Adrenal gland (tissue), 12 donors: ENCODE measurements around the gene DYRK1A. TPM values are rescaled to one million over a fixed set of nuclear protein-coding genes. Genes with fewer than 3 reads are reported as not detected.
"Not testable (repeated sequence)": the region's sequence is repeated elsewhere in the genome, so short reads cannot be mapped to it uniquely, and the experiment has no call there.

Source experiments
- DNase-seq, 7 donors: peaks; one replicate each; pipeline ENCODE4 v3.0.0-alpha.2; 2019 to 2020
- H3K27ac ChIP-seq, 5 donors: fragments of 200-600 bp; sonication (generic) in 4 of 5; 1 replicate in 3 of 5; 2 replicates in 2 of 5; pipeline versions ENCODE4 v1.5.1 to v1.8.0; 2016 to 2020; ENCODE audit warnings: mild to moderate bottlenecking in 1 of 5
- H3K27me3 ChIP-seq: fragments of 200-600 bp; 2 replicates; pipeline ENCODE4 v1.8.0; 2021
- H3K36me3 ChIP-seq, 2 donors: fragments of 200-600 bp; replicated peaks in 1 of 2; 1 replicate in 1 of 2; 2 replicates in 1 of 2; pipeline versions ENCODE4 v1.5.1 to v1.8.0; 2018 to 2022
- H3K4me1 ChIP-seq, 2 donors: fragments of 200-600 bp; replicated peaks in 1 of 2; 1 replicate in 1 of 2; 2 replicates in 1 of 2; pipeline versions ENCODE4 v1.5.1 to v1.8.0; 2018 to 2021
- H3K4me3 ChIP-seq, 4 donors: fragments of 200-600 bp; sonication (generic) in 3 of 4; one replicate each; pipeline ENCODE4 v1.5.1; 2016 to 2018
- H3K9me3 ChIP-seq, 3 donors: fragments of 200-600 bp; sonication (generic) in 1 of 3; replicated peaks in 1 of 3; 1 replicate in 2 of 3; 2 replicates in 1 of 3; pipeline versions ENCODE4 v1.5.1 to v1.8.0; 2016 to 2021
- POLR2A ChIP-seq, 2 donors: fragments of 450-650 bp; IDR thresholded peaks; one replicate each; pipeline ENCODE4 v1.6.1; 2017; ENCODE audit warnings: antibody characterized with exemption in 2 of 2, mild to moderate bottlenecking in 2 of 2, moderate library complexity in 1 of 2
- WGBS, 4 donors: extraction: QIAGEN DNeasy Blood & Tissue Kit in 2 of 4; methylation state at CpG; one replicate each; pipeline versions ENCODE4 v1.1.5 to v1.1.7; 2013 to 2017; 5-methylcytosine and 5-hydroxymethylcytosine counted together
- intact Hi-C, 2 donors: fragments of 100-400 bp; cut with DNase I; formaldehyde crosslinking; loops; one replicate each; pipeline versions ENCODE4 v1.14.1 to v1.15.0; 2022 to 2023
- polyA plus RNA-seq, 3 donors: library from polyadenylated mRNA; stranded (reverse); fragments of 200-250 nt in 2 of 3; fragments of 350-450 nt in 1 of 3; fragmentation: Illumina TruSeq in 1 of 3; extraction: RNeasy Lipid Tissue Mini Kit (QIAGEN cat#74804) in 1 of 3; gene quantifications; one replicate each; pipeline ENCODE4 v1.2.3, GENCODE V29; 2013 to 2014
- total RNA-seq, 9 donors: library from RNA; depleted of rRNA in 4 of 9; stranded (reverse); fragments of >200 nt in 4 of 9; fragments of 120-200 nt in 1 of 9; fragmentation: NEBNext Ultra II Directional in 1 of 9; extraction: Animal tissue kit (Norgen Biotek cat#: 25700) in 1 of 9; gene quantifications; one replicate each; pipeline versions ENCODE4 v1.1.0 to v1.2.4, GENCODE V29; 2013 to 2023
- TF ChIP-seq, protein P1 (sequence below), 6 experiments: fragments of 450-650 bp in 4 of 6; fragments of 200-600 bp in 2 of 6; sonication (generic) in 1 of 6; IDR thresholded peaks; 1 replicate in 5 of 6; 2 replicates in 1 of 6; pipeline versions ENCODE4 v1.5.1 to v1.8.0; 2016 to 2021; ENCODE audit warnings: antibody characterized with exemption in 6 of 6, mild to moderate bottlenecking in 2 of 6, moderate library complexity in 1 of 6
- donor health status: healthy with polysubstance abuse.
- donor health status: Bipolar disorder and iron deficiency.
- donor health status: DM: yes; HTN: yes; CAD: no.
- donor health status: DM: no; HTN: no; CAD: no.
- donor health status: DM: no; HTN: no; CAD: no.
- donor health status: DM: yes; HTN: yes; CAD: no.

DYRK1A gene
- total and polyA plus RNA-seq, 12 donors, result 23.6 to 92.3 (median 57.7) TPM

GRCh38 chr21:37521658-37522057 lies 155.1 kb downstream of the DYRK1A start:
- no peak for TF ChIP-seq POLR2A (IDR thresholded peaks at IDR 0.05)
- TF ChIP-seq, protein P1, sequence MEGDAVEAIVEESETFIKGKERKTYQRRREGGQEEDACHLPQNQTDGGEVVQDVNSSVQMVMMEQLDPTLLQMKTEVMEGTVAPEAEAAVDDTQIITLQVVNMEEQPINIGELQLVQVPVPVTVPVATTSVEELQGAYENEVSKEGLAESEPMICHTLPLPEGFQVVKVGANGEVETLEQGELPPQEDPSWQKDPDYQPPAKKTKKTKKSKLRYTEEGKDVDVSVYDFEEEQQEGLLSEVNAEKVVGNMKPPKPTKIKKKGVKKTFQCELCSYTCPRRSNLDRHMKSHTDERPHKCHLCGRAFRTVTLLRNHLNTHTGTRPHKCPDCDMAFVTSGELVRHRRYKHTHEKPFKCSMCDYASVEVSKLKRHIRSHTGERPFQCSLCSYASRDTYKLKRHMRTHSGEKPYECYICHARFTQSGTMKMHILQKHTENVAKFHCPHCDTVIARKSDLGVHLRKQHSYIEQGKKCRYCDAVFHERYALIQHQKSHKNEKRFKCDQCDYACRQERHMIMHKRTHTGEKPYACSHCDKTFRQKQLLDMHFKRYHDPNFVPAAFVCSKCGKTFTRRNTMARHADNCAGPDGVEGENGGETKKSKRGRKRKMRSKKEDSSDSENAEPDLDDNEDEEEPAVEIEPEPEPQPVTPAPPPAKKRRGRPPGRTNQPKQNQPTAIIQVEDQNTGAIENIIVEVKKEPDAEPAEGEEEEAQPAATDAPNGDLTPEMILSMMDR (IDR thresholded peaks at IDR 0.05), result no peak

DNA sequence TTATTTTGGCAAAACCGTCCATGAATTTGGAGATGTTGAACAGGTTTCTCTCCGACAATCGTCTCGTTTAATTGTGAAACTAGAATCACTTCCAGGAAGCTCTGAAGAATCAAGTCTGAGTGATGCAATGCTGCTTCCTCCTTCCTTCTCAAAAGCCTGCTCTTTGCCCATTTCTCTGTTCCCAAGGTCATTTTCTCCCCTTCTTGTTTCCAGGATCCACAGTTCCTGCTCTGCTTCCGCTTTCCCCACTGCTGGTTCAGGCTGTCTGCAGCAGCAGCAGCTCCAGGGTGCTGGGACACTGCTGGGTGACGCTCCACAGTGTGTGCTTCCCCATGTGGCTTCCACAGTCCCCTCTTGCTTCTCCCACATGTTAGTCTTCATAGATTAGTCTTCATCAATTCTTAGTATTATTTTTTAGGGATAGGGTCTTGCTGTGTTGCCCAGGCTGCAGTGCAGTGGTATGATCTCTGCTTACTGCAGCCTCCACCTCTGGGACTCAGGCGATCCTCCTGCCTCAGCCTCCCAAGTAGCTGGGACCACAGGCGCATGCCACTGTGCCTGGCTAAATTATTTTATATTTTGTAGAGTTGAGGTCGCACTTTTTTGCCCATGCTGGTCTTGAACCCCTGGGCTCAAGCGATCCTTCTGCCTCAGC lies 156.2 kb downstream of the DYRK1A start:
- no peaks in the 10 kb centered on the region for H3K27me3 ChIP-seq
- H3K9me3 ChIP-seq, result no peaks in the 10 kb centered on the region
- H3K4me3 ChIP-seq, result no peak overlapping the region
- DNase-seq, result no peak
- no peaks in the 10 kb centered on the region for H3K36me3 ChIP-seq
- TF ChIP-seq, protein P1 (IDR thresholded peaks at IDR 0.05), result no peak
- no peak for TF ChIP-seq POLR2A (IDR thresholded peaks at IDR 0.05)
- WGBS, 4 donors, result 81 to 90% (median 89%) methylated on average over 10 of the region's 10 CpGs
- intact Hi-C loops, result no loop called here
- H3K27ac ChIP-seq, result no peak overlapping the region
- H3K4me1 ChIP-seq, result no peaks in the 10 kb centered on the region

More at GRCh38 chr21:37521658-37522057, 155.1 kb downstream of the DYRK1A start:
- Histone ChIP-seq H3K9me3 (no peaks in the 10 kb centered on the region), H3K27ac (no peak overlapping the region), H3K36me3 (no peaks in the 10 kb centered on the region), H3K4me1 (no peaks in the 10 kb centered on the region), H3K4me3 (no peak overlapping the region), H3K27me3 (no peaks in the 10 kb centered on the region)
- no peak for DNase-seq
- intact Hi-C loops, result no loop called here
- 85 to 92% (median 89%) methylated on average over 7 of the region's 7 CpGs for WGBS, 4 donors

- H3K27me3 ChIP-seq, H3K36me3 ChIP-seq, H3K4me1 ChIP-seq, intact Hi-C loops, H3K4me3 ChIP-seq, H3K9me3 ChIP-seq, DNase-seq, H3K27ac ChIP-seq: not testable (repeated sequence)
- WGBS, 4 donors, result 88 to 95% (median 92%) methylated on average over 5 of the region's 5 CpGs
Measured at GRCh38 chr21:37524944-37525343, 158.4 kb downstream of the DYRK1A start.

DNA sequence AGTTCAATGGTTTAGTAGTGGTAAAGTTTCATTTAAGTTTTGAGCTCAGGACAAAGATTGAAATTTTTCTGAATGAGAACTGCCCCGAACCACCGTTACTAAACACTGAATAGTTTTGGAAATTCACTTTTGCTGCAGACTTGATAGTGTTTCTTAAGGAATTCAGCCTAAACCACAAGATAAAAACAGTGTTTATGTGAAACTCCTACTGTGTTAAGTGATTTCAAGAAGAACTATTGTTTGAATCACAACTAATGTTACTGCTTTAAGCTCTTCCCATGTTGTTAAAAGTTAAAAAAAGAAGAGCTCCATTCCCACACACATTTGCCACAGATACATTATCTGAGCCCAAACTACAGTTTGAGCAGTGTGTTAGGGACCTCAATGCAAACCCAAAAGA lies 159.2 kb downstream of the DYRK1A start:
- Histone ChIP-seq H3K9me3 (no peaks in the 10 kb centered on the region), H3K4me1 (no peaks in the 10 kb centered on the region), H3K27ac (no peak overlapping the region), H3K36me3 (no peaks in the 10 kb centered on the region), H3K27me3 (no peaks in the 10 kb centered on the region), H3K4me3 (no peak overlapping the region)
- intact Hi-C loops, result no loop called here
- 92 to 96% (median 94%) methylated on average over 2 of the region's 2 CpGs for WGBS, 4 donors
- no peak for TF ChIP-seq POLR2A (IDR thresholded peaks at IDR 0.05)
- TF ChIP-seq, protein P1 (IDR thresholded peaks at IDR 0.05), result no peak
- DNase-seq, result no peak

DNA sequence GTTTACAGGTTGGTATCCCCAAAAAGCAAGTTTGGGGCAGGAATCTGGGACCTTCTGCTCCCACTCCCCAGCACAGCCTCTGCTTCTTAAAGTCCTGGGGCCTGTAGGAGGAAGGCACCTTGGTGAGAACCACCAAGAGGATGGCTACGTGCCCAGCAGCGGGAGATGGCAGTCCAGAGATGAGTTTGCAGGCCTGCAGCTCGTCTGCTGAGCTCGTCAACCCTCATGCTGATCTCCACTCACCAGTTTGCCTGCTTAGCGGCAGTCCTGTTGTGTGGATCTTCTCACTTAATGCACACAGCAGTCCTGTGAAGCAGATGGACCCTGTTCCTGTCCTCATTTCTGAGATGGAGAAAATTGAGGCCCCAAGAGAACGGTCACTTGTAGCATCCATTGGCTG lies 160.5 kb downstream of the DYRK1A start:
- no peaks in the 10 kb centered on the region for H3K27me3 ChIP-seq
- H3K4me3 ChIP-seq, result no peak overlapping the region
- TF ChIP-seq, protein P1 (IDR thresholded peaks at IDR 0.05), result no peak
- TF ChIP-seq POLR2A (IDR thresholded peaks at IDR 0.05), result no peak
- H3K9me3 ChIP-seq, result no peaks in the 10 kb centered on the region
- H3K27ac ChIP-seq, result no peak overlapping the region
- H3K36me3 ChIP-seq, result no peaks in the 10 kb centered on the region
- intact Hi-C loops, result no loop called here
- H3K4me1 ChIP-seq, result no peaks in the 10 kb centered on the region
- 80 to 95% (median 86%) methylated on average over 6 of the region's 6 CpGs for WGBS, 4 donors
- DNase-seq, result no peak
